Measurements from ENCODE around the gene IDNK.

DNA sequence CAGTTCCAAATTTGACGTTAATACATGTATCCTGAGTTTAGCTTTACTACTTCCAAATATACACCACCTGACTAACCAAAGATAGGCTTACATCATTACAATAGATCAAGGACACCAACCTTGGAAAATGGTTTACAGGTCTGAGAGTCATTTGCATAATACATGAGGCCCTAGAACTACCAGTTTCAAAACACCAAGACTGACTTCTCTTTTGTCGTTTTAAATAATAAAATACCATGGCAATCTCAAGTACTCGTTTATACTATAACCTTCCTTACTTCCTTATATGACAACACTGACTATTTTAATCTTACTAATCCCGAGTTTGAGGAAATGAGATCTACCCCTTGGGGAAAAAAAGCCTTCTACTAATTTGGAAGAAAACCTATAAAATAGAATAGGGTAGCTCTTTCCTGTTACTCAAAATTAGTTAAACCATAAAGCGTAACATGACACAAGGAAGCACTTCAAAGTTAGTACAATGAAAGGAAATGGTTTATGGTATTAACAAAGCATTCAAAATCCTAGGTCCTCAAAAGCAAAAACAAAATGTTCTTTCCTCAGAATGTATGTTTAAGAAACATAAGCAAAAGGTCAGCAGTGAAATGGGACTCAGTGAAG, 42.7 kb downstream of the IDNK start:
- no peak for TF ChIP-seq CTCF (IDR thresholded peaks at IDR 0.05)
- no peak for TF ChIP-seq POLR2A (IDR thresholded peaks at IDR 0.05)
